Measurements from ENCODE around the gene RAP1A.

The RAP1A gene

DNA sequence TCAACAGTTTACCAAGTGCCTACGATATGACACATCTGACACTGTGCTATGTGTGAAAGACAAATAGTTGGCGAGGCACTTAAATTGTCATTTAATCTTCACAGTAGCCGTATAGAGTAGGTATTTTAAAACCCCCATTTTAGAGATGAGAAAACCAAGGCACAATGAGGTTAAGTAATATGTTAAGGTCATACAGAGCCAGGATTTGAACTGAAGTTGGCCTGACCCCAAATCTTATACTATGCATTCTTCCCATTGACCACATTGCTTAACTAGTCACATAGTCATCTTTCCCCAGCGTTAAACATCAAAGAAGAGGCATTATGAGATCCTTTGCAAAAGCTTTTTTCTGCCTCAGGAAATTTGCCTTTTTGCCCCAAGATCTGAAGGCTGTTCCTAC, 115.7 kb downstream of the RAP1A start:
- TF ChIP-seq MYC (IDR thresholded peaks at IDR 0.05; ENCODE audit: low read depth, low read length) (no peak), POLR2A (IDR thresholded peaks at IDR 0.05; ENCODE audit: extremely low read depth, insufficient read length) (no peak)
- TF ChIP-seq, protein P1, sequence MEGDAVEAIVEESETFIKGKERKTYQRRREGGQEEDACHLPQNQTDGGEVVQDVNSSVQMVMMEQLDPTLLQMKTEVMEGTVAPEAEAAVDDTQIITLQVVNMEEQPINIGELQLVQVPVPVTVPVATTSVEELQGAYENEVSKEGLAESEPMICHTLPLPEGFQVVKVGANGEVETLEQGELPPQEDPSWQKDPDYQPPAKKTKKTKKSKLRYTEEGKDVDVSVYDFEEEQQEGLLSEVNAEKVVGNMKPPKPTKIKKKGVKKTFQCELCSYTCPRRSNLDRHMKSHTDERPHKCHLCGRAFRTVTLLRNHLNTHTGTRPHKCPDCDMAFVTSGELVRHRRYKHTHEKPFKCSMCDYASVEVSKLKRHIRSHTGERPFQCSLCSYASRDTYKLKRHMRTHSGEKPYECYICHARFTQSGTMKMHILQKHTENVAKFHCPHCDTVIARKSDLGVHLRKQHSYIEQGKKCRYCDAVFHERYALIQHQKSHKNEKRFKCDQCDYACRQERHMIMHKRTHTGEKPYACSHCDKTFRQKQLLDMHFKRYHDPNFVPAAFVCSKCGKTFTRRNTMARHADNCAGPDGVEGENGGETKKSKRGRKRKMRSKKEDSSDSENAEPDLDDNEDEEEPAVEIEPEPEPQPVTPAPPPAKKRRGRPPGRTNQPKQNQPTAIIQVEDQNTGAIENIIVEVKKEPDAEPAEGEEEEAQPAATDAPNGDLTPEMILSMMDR (IDR thresholded peaks at IDR 0.05; ENCODE audit: low read depth, low read length) = no peak
- TF ChIP-seq, protein P2, sequence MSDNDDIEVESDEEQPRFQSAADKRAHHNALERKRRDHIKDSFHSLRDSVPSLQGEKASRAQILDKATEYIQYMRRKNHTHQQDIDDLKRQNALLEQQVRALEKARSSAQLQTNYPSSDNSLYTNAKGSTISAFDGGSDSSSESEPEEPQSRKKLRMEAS (IDR thresholded peaks at IDR 0.05; ENCODE audit: low read depth, low read length) = no peak
- no peak for DNase-seq (ENCODE audit: low read depth)
- H3K4me3 ChIP-seq (ENCODE audit: low read depth, low read length) = no peak overlapping the region

DNA sequence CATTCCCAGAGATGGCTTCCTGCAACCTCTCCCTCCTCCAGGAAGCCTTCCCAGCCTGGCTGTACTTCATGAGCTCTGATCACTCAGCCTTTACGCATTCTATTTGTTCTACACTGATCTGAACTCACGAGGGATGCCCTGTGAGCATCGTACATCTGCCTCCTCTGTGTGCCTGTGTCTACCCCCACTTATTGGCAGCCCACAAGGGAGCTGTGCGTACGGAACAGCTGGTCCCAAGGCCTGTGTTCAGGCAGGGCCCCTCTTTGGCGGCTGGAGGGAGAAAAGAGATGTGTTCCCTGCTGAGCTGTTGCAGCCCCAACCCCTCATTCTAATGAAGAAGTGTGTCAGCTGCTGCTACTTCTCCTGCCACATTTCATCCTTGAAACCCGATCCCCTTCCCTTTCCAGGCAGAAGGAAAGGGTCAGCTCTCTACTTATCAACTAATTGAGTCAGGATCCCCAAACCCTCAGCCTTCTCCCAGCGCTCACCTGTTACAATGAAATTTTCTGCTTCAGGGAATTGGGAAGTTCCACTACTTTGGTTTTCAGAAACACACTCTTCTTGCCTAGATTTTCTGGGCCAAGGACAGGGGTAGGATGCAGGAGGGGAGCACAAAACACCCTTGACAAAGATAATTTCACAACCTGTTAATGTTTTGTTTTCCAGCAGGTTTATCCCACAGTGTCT, 116.4 kb downstream of the RAP1A start:
- no peak for TF ChIP-seq POLR2A (IDR thresholded peaks at IDR 0.05; ENCODE audit: extremely low read depth, insufficient read length)
- TF ChIP-seq, protein P1 (IDR thresholded peaks at IDR 0.05; ENCODE audit: low read depth, low read length) = no peak
- TF ChIP-seq, protein P2 (IDR thresholded peaks at IDR 0.05; ENCODE audit: low read depth, low read length) = no peak
- no peak for TF ChIP-seq MYC (IDR thresholded peaks at IDR 0.05; ENCODE audit: low read depth, low read length)
- DNase-seq (ENCODE audit: low read depth) = no peak
- no peak overlapping the region for H3K4me3 ChIP-seq (ENCODE audit: low read depth, low read length)

DNA sequence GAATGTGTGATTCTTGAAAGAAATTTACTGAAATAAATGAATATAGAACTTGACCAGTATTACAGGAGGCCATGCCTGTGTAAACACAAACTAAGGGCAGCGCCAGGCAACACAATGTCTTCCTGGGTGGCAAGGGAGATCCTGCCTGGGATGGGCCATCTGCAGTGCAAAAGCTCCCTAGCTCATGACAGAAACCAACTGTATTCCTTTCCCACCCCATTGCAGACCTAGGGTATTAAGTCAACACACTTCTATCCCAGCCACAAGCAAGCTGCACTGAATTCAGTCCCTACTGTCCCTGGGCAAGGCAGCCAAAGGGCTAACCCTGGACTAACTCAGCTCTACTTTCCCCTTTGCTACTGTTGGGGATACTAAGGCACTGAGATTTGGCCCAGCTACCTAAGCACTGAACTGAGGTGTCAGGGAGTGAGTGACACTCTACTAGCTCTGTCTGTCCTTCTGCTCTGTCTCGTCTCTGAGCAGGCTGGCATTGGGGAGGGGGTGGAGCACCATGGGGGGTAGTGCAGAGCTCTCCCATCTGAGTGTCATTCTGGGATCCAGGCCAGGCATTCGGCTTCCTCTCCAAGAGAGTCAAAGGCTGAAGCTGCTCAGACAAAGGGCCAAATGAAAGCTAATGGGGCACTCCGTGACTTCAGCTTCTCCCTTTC, 117.1 kb downstream of the RAP1A start:
- TF ChIP-seq MYC (IDR thresholded peaks at IDR 0.05; ENCODE audit: low read depth, low read length) (no peak), POLR2A (IDR thresholded peaks at IDR 0.05; ENCODE audit: extremely low read depth, insufficient read length) (no peak)
- TF ChIP-seq, protein P1 (IDR thresholded peaks at IDR 0.05; ENCODE audit: low read depth, low read length) = no peak
- TF ChIP-seq, protein P2 (IDR thresholded peaks at IDR 0.05; ENCODE audit: low read depth, low read length) = no peak
- no peak overlapping the region for H3K4me3 ChIP-seq (ENCODE audit: low read depth, low read length)
- DNase-seq (ENCODE audit: low read depth) = no peak

GRCh38 chr1:111737216-111738132, 117.9 kb downstream of the RAP1A start:
- DNase-seq (ENCODE audit: low read depth) = no peak
- TF ChIP-seq POLR2A (IDR thresholded peaks at IDR 0.05; ENCODE audit: extremely low read depth, insufficient read length) (no peak), MYC (IDR thresholded peaks at IDR 0.05; ENCODE audit: low read depth, low read length) (no peak)
- TF ChIP-seq, protein P2 (IDR thresholded peaks at IDR 0.05; ENCODE audit: low read depth, low read length) = no peak
- TF ChIP-seq, protein P1 (IDR thresholded peaks at IDR 0.05; ENCODE audit: low read depth, low read length) = no peak
- H3K4me3 ChIP-seq (ENCODE audit: low read depth, low read length) = no peak overlapping the region

DNA sequence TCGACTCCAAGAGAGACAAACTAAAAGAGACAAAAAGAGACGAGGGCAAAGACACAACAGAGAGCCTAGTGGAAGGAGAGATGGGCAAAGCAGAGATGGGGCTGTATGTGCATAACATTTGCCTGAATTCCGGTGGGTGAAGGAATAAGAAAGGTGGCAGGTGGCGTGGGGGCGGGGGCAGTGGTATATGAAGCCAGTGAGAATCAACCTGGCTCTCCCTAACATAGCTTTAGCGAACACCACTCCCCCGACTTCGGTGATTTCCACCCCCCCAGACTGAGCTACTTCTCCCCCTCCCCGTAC, 118.5 kb downstream of the RAP1A start:
- H3K4me3 ChIP-seq (ENCODE audit: low read depth, low read length) = peak overlapping the region; percentile 25
- TF ChIP-seq, protein P2 (IDR thresholded peaks at IDR 0.05; ENCODE audit: low read depth, low read length) = no peak
- TF ChIP-seq MYC (IDR thresholded peaks at IDR 0.05; ENCODE audit: low read depth, low read length) = no peak
- TF ChIP-seq, protein P1 (IDR thresholded peaks at IDR 0.05; ENCODE audit: low read depth, low read length) = no peak
- TF ChIP-seq POLR2A (IDR thresholded peaks at IDR 0.05; ENCODE audit: extremely low read depth, insufficient read length) = no peak
- no peak for DNase-seq (ENCODE audit: low read depth)

Measured in NB4 (cell line).